Endodermal cell (in vitro differentiated cells): ENCODE data around the gene PPIL1. TPM values are rescaled to one million over a fixed set of nuclear protein-coding genes. Genes with fewer than 3 reads are reported as not detected.

ENCODE experiments used
- DNase-seq: peaks from one replicate; pipeline ENCODE4 v3.0.0-alpha.2; 2017
- H3K27ac ChIP-seq: 2 replicates; pipeline ENCODE4 v1.5.1; 2013; ENCODE audit warnings: mild to moderate bottlenecking, low read depth, low read length, moderate library complexity
- H3K27me3 ChIP-seq: 2 replicates; pipeline ENCODE4 v1.6.1; 2013; ENCODE audit warnings: mild to moderate bottlenecking, low read length, moderate library complexity; ENCODE audit not compliant: insufficient read depth, control insufficient read depth, poor library complexity, severe bottlenecking
- H3K36me3 ChIP-seq: 2 replicates; pipeline ENCODE4 v1.7.0; 2013; ENCODE audit warnings: mild to moderate bottlenecking, low read length, moderate library complexity; ENCODE audit not compliant: control insufficient read depth, insufficient read depth
- H3K4me1 ChIP-seq: one replicate; pipeline ENCODE4 v1.7.0; 2013; ENCODE audit warnings: low read length; ENCODE audit not compliant: control insufficient read depth, insufficient read depth
- H3K4me3 ChIP-seq: 2 replicates; pipeline ENCODE4 v1.5.1; 2013; ENCODE audit warnings: mild to moderate bottlenecking, low read length, moderate library complexity
- H3K9ac ChIP-seq: 2 replicates; pipeline ENCODE4 v1.6.1; 2013; ENCODE audit warnings: mild to moderate bottlenecking, low read length, moderate library complexity; ENCODE audit not compliant: poor library complexity, severe bottlenecking; ENCODE audit errors: extremely low read depth
- H3K9me3 ChIP-seq: 2 replicates; pipeline ENCODE4 v1.6.1; 2013; ENCODE audit warnings: mild to moderate bottlenecking, low read length, moderate library complexity; ENCODE audit not compliant: control insufficient read depth
- H3K27ac Mint-ChIP-seq: 2 replicates; pipeline ENCODE4 v1.8.0; 2020; ENCODE audit warnings: mixed read lengths
- H3K27me3 Mint-ChIP-seq: 2 replicates; pipeline ENCODE4 v1.8.0; 2021; ENCODE audit warnings: mild to moderate bottlenecking, mixed read lengths; ENCODE audit not compliant: insufficient read depth
- H3K36me3 Mint-ChIP-seq: 2 replicates; pipeline ENCODE4 v1.8.0; 2020; ENCODE audit warnings: low read depth, mixed read lengths
- H3K4me1 Mint-ChIP-seq: 2 replicates; pipeline ENCODE4 v1.8.0; 2020; ENCODE audit warnings: mixed read lengths
- H3K4me3 Mint-ChIP-seq: 2 replicates; pipeline ENCODE4 v1.8.0; 2020; ENCODE audit warnings: mild to moderate bottlenecking, moderate library complexity, mixed read lengths
- H3K9me3 Mint-ChIP-seq: 2 replicates; pipeline ENCODE4 v1.8.0; 2020; ENCODE audit warnings: mild to moderate bottlenecking, mixed read lengths
- WGBS, 2 experiments: methylation state at CpG; one replicate each; pipeline versions ENCODE4 v1.1.5 to v1.1.7; 2013; ENCODE audit warnings: missing lambda C conversion rate in 2 of 2, mixed read lengths in 1 of 2; ENCODE audit not compliant: insufficient coverage in 1 of 2, insufficient read length in 1 of 2; 5-methylcytosine and 5-hydroxymethylcytosine counted together
- total RNA-seq, 2 donors: library from RNA; stranded (reverse); fragmentation: NEBNext Ultra II Directional in 1 of 2; extraction: Animal tissue kit (Norgen Biotek cat#: 25700) in 1 of 2; gene quantifications; 2 replicates in 1 of 2; 3 replicates in 1 of 2; pipeline ENCODE4 v1.2.1, GENCODE V29; 2021
- TF ChIP-seq, protein P1 (sequence below): fragments of 200-600 bp; sonication (generic); conservative IDR thresholded peaks from 2 replicates; pipeline ENCODE4 v1.5.0; 2021; ENCODE audit warnings: antibody characterized with exemption, mild to moderate bottlenecking

PPIL1 gene
- total RNA-seq, 2 donors from 2014 or later: 36.7 to 53.3 TPM

DNA sequence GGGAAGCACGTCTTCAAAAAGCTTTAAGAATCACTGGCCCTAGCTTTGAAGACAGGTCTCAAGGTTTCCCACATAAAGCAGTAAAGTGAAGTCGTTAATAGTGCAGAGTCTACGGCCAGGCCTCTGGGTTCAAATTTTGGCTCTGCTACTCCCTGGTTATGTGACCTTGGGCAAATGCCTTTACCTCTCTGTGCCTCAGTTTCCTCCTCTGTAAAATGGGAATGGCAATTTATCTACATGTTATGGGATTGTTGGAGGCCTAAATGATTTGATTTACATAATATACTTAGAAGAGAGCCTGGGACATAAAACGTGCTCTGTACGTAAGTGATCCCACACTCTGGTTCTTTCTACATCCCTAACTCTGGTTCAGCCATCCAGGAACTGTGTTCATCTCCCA is 67.5 kb downstream of the PPIL1 start:
- Mint-ChIP-seq H3K9me3 (no peaks in the 10 kb centered on the region), H3K36me3 (no peaks in the 10 kb centered on the region)

DNA sequence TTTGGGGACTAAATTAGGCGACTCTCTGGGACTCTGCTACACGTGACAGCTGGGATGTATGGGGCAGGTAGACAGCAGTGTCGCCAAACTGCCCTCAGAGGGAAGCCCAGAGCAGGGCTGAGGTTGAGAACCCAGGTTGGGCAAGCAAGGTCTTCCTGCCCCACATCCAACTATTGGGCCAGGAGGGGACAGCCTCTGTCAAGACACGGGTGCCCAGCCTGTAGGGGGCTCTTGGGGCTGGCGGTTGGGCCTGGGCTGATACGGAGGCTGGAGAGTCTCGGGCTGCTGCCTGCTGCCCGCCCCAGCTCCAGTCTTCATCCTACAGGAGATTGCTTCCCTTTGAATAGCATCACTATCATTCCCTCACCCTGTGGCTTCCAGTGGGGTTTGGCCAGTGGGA is 68.7 kb downstream of the PPIL1 start:
- peak; percentile 81 for DNase-seq
- H3K9me3 ChIP-seq: no peaks in the 10 kb centered on the region
- Mint-ChIP-seq H3K27me3 (peaks cover 2% of the 10 kb centered on the region), H3K9me3 (no peaks in the 10 kb centered on the region), H3K4me1 (peaks cover 44% of the 10 kb centered on the region), H3K27ac (no peak overlapping the region), H3K4me3 (no peak overlapping the region), H3K36me3 (no peaks in the 10 kb centered on the region)
- TF ChIP-seq, protein P1, sequence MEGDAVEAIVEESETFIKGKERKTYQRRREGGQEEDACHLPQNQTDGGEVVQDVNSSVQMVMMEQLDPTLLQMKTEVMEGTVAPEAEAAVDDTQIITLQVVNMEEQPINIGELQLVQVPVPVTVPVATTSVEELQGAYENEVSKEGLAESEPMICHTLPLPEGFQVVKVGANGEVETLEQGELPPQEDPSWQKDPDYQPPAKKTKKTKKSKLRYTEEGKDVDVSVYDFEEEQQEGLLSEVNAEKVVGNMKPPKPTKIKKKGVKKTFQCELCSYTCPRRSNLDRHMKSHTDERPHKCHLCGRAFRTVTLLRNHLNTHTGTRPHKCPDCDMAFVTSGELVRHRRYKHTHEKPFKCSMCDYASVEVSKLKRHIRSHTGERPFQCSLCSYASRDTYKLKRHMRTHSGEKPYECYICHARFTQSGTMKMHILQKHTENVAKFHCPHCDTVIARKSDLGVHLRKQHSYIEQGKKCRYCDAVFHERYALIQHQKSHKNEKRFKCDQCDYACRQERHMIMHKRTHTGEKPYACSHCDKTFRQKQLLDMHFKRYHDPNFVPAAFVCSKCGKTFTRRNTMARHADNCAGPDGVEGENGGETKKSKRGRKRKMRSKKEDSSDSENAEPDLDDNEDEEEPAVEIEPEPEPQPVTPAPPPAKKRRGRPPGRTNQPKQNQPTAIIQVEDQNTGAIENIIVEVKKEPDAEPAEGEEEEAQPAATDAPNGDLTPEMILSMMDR: peak; percentile 59
- no peak overlapping the region for H3K27ac ChIP-seq
- peaks cover 1% of the 10 kb centered on the region for H3K4me1 ChIP-seq
- no peak overlapping the region for H3K9ac ChIP-seq
- H3K4me3 ChIP-seq: no peak overlapping the region
- H3K36me3 ChIP-seq: no peaks in the 10 kb centered on the region
- H3K27me3 ChIP-seq: no peaks in the 10 kb centered on the region
- WGBS, 2 experiments: 52 to 63% methylated on average over 4 to 8 of the region's 8 CpGs

More for the DNA sequence above, 67.5 kb downstream of the PPIL1 start:
- WGBS, 2 experiments: 57 to 63% methylated on average over 4 to 5 of the region's 5 CpGs
- DNase-seq: no peak
- H3K36me3 ChIP-seq: no peaks in the 10 kb centered on the region
- Mint-ChIP-seq H3K4me3 (no peak overlapping the region), H3K27ac (no peak overlapping the region), H3K4me1 (peaks cover 52% of the 10 kb centered on the region), H3K27me3 (peaks cover 2% of the 10 kb centered on the region)
- no peak overlapping the region for H3K4me3 ChIP-seq
- peaks cover 9% of the 10 kb centered on the region for H3K4me1 ChIP-seq
- TF ChIP-seq, protein P1: no peak
- no peak overlapping the region for H3K27ac ChIP-seq
- no peaks in the 10 kb centered on the region for H3K9me3 ChIP-seq
- H3K9ac ChIP-seq: no peak overlapping the region
- H3K27me3 ChIP-seq: no peaks in the 10 kb centered on the region

DNA sequence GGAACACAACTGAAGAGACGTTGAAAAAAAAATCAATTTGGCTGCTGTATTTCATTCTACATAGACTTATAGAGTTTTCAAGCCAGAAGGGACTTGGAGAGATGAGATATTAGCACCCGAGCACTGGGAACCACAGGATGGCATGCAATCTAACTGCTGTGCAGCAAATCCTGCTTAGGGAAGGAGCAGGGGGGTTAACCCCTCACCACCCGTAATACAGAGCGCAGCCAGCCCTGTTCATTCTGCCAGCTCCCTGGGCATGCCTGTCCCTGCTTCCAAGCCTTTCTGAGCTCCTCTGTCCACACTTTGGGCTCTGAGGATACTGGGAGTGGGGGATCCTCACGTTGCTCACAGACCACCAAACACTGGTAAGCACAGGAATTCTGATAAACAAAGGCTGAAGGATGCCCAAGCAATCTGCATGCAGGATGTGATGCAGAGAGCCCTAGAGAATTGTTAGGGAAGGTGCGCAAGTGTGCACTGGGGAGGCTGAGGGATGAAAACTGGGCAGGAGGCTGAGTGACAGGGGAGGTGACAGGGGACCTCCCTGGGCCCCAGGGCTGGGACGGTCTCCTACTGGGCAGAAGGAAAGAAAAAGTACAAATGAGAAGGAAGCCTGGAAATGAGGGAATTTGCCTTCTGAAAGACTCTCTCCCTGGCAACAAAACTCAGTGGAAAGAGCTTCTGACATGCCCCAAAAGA is 69.4 kb downstream of the PPIL1 start:
- Histone ChIP-seq H3K27me3 (no peaks in the 10 kb centered on the region), H3K36me3 (no peaks in the 10 kb centered on the region), H3K27ac (peak overlapping the region; percentile 36), H3K4me1 (no peaks in the 10 kb centered on the region), H3K9me3 (no peaks in the 10 kb centered on the region), H3K4me3 (no peak overlapping the region), H3K9ac (no peak overlapping the region)
- DNase-seq: no peak
- no peak overlapping the region for H3K27ac Mint-ChIP-seq
- H3K36me3 Mint-ChIP-seq: no peaks in the 10 kb centered on the region
- H3K4me3 Mint-ChIP-seq: no peak overlapping the region
- no peaks in the 10 kb centered on the region for H3K9me3 Mint-ChIP-seq
- peaks cover 38% of the 10 kb centered on the region for H3K4me1 Mint-ChIP-seq
- H3K27me3 Mint-ChIP-seq: peaks cover 2% of the 10 kb centered on the region
- 59 to 72% methylated on average over 3 to 7 of the region's 7 CpGs for WGBS, 2 experiments
- TF ChIP-seq, protein P1: no peak

Other genes with a start within 250 kb of the PPIL1 start
- 1 to 10 TPM; 1.9 to 3.7 TPM for gene CDKN1A, start 196.1 kb downstream of the PPIL1 start, total RNA-seq
- gene RAB44, start 177.0 kb downstream of the PPIL1 start, total RNA-seq: not detected
- gene CPNE5, start 35.4 kb downstream of the PPIL1 start, total RNA-seq: under 1 TPM; 0.26 to 0.42 TPM
- 10 to 100 TPM; 13.9 to 16.8 TPM for gene C6orf89, start 11.1 kb upstream of the PPIL1 start, total RNA-seq
- not detected for gene PI16, start 79.9 kb upstream of the PPIL1 start, total RNA-seq
- 100 to 1,000 TPM; 226 to 235 TPM for gene MTCH1, start 111.4 kb upstream of the PPIL1 start, total RNA-seq
- not detected for gene FGD2, start 130.9 kb upstream of the PPIL1 start, total RNA-seq